NCI-H82 (cell line): ENCODE results near the gene STK10.
"Not testable (repeated sequence)": the region's sequence is repeated elsewhere in the genome, so short reads cannot be mapped to it uniquely, and the experiment has no call there.

Source experiments
- DNase-seq: peaks from one replicate; lab custom pipeline; 2025; lab: John Stamatoyannopoulos, UW

The STK10 gene

GRCh38 chr5:172188033-172188892 lies at the start of gene STK10:
Gene STK10, minus strand, starts transcription at chr5:172188224. Its CDS starts 182 bp downstream, at chr5:172188042.
- peak; percentile 88 for DNase-seq

GRCh38 chr5:172235827-172236736 lies 48.1 kb upstream of the STK10 start:
- no peak for DNase-seq

- no peak for DNase-seq
Measured at GRCh38 chr5:172235132-172235780, 47.2 kb upstream of the STK10 start.

GRCh38 chr5:172234031-172234430 lies 46.0 kb upstream of the STK10 start:
- DNase-seq, result no peak

GRCh38 chr5:172229904-172230303 lies 41.9 kb upstream of the STK10 start:
- no peak for DNase-seq

GRCh38 chr5:172224996-172225395 lies 37.0 kb upstream of the STK10 start:
- DNase-seq, result peak; percentile 1

- DNase-seq, result no peak
Measured at GRCh38 chr5:172223901-172224873, 36.2 kb upstream of the STK10 start.

GRCh38 chr5:172219296-172219695 lies 31.3 kb upstream of the STK10 start:
- DNase-seq, result no peak

- no peak for DNase-seq
Measured at GRCh38 chr5:172216345-172216744, 28.3 kb upstream of the STK10 start.

- no peak for DNase-seq
Measured at GRCh38 chr5:172213126-172213525, 25.1 kb upstream of the STK10 start.

GRCh38 chr5:172211676-172212075 lies 23.7 kb upstream of the STK10 start:
- no peak for DNase-seq

GRCh38 chr5:172209714-172210113 lies 21.7 kb upstream of the STK10 start:
- no peak for DNase-seq

- no peak for DNase-seq
Measured at GRCh38 chr5:172207511-172207910, 19.5 kb upstream of the STK10 start.

- not testable (repeated sequence) for DNase-seq
Measured at GRCh38 chr5:172205984-172206383, 18.0 kb upstream of the STK10 start.

GRCh38 chr5:172200476-172200875 lies 12.5 kb upstream of the STK10 start:
- DNase-seq, result no peak

- no peak for DNase-seq
Measured at GRCh38 chr5:172199446-172199845, 11.4 kb upstream of the STK10 start.

GRCh38 chr5:172197775-172198174 lies 9.8 kb upstream of the STK10 start:
- DNase-seq, result not testable (repeated sequence)

GRCh38 chr5:172194985-172195774 lies 7.2 kb upstream of the STK10 start:
- no peak for DNase-seq

GRCh38 chr5:172193872-172194271 lies 5.8 kb upstream of the STK10 start, which contains the start of gene EFCAB9:
Gene EFCAB9, plus strand, starts transcription at chr5:172194172. Its CDS starts 1 bp downstream, at chr5:172194173.
- DNase-seq, result no peak

GRCh38 chr5:172189693-172190296 lies 1.8 kb upstream of the STK10 start:
- no peak for DNase-seq
